Osteocyte (in vitro differentiated cells): ENCODE results near the gene PSPN. TPM values are rescaled to one million over a fixed set of nuclear protein-coding genes. Genes with fewer than 3 reads are reported as not detected.

Experiments used
- DNase-seq: peaks from one replicate; pipeline ENCODE4 v3.0.0; 2021; ENCODE audit warnings: mixed read lengths; ENCODE audit not compliant: unreplicated experiment; ENCODE audit errors: extremely low spot score
- H3K27ac Mint-ChIP-seq: one replicate; pipeline ENCODE4 v1.8.0; 2021; ENCODE audit warnings: mild to moderate bottlenecking, mixed read lengths; ENCODE audit not compliant: unreplicated experiment
- H3K27me3 Mint-ChIP-seq: one replicate; pipeline ENCODE4 v1.8.0; 2021; ENCODE audit warnings: mixed read lengths; ENCODE audit not compliant: unreplicated experiment
- H3K36me3 Mint-ChIP-seq: one replicate; pipeline ENCODE4 v1.8.0; 2021; ENCODE audit warnings: mixed read lengths; ENCODE audit not compliant: unreplicated experiment
- H3K4me1 Mint-ChIP-seq: one replicate; pipeline ENCODE4 v1.8.0; 2021; ENCODE audit warnings: mixed read lengths; ENCODE audit not compliant: unreplicated experiment
- H3K4me3 Mint-ChIP-seq: one replicate; pipeline ENCODE4 v1.8.0; 2021; ENCODE audit warnings: mild to moderate bottlenecking, moderate library complexity, mixed read lengths; ENCODE audit not compliant: unreplicated experiment
- H3K9me3 Mint-ChIP-seq: one replicate; pipeline ENCODE4 v1.8.0; 2021; ENCODE audit warnings: mixed read lengths; ENCODE audit not compliant: unreplicated experiment
- CTCF ChIP-seq: fragments of 200-600 bp; sonication (generic); IDR thresholded peaks from 2 replicates; pipeline ENCODE4 v1.5.0; 2021; ENCODE audit warnings: antibody characterized with exemption, mild to moderate bottlenecking, moderate library complexity
- total RNA-seq: library from RNA; stranded (reverse); gene quantifications from 2 replicates; pipeline ENCODE4 v1.2.1, GENCODE V29; 2021

Gene PSPN
- total RNA-seq, 1 donor from 2014 or later: 3.5 TPM

GRCh38 chr19:6376512-6377190, 918 bp upstream of the PSPN start:
- H3K27ac Mint-ChIP-seq: no peak overlapping the region
- no peak overlapping the region for H3K4me3 Mint-ChIP-seq
- no peaks in the 10 kb centered on the region for H3K9me3 Mint-ChIP-seq
- DNase-seq: no peak
- peaks cover 20% of the 10 kb centered on the region for H3K36me3 Mint-ChIP-seq
- no peak for TF ChIP-seq CTCF
- no peaks in the 10 kb centered on the region for H3K27me3 Mint-ChIP-seq
- H3K4me1 Mint-ChIP-seq: peaks cover 19% of the 10 kb centered on the region

- Mint-ChIP-seq H3K4me3 (no peak overlapping the region), H3K36me3 (peaks cover 6% of the 10 kb centered on the region), H3K4me1 (peaks cover 19% of the 10 kb centered on the region), H3K9me3 (no peaks in the 10 kb centered on the region), H3K27ac (no peak overlapping the region), H3K27me3 (no peaks in the 10 kb centered on the region)
- TF ChIP-seq CTCF: no peak
- DNase-seq: no peak
Measured at GRCh38 chr19:6374711-6375410, 872 bp downstream of the PSPN start.

- Mint-ChIP-seq H3K9me3 (no peaks in the 10 kb centered on the region), H3K27ac (no peak overlapping the region), H3K4me1 (peaks cover 19% of the 10 kb centered on the region), H3K27me3 (no peaks in the 10 kb centered on the region), H3K4me3 (peak overlapping the region; percentile 76), H3K36me3 (peaks cover 2% of the 10 kb centered on the region)
- no peak for DNase-seq
- no peak for TF ChIP-seq CTCF
Measured at GRCh38 chr19:6374161-6374709, 1.5 kb downstream of the PSPN start.

- Mint-ChIP-seq H3K4me3 (peak overlapping the region; percentile 76), H3K27me3 (no peaks in the 10 kb centered on the region), H3K4me1 (peaks cover 19% of the 10 kb centered on the region), H3K9me3 (no peaks in the 10 kb centered on the region), H3K36me3 (peaks cover 3% of the 10 kb centered on the region), H3K27ac (peak overlapping the region; percentile 82)
- TF ChIP-seq CTCF: no peak
- DNase-seq: no peak
Measured at GRCh38 chr19:6373813-6374108, 2.0 kb downstream of the PSPN start.

GRCh38 chr19:6373096-6373812, 2.5 kb downstream of the PSPN start:
- no peaks in the 10 kb centered on the region for H3K27me3 Mint-ChIP-seq
- DNase-seq: peak; percentile 100
- H3K9me3 Mint-ChIP-seq: no peaks in the 10 kb centered on the region
- H3K36me3 Mint-ChIP-seq: peaks cover 5% of the 10 kb centered on the region
- TF ChIP-seq CTCF: no peak
- peak overlapping the region; percentile 84 for H3K4me3 Mint-ChIP-seq
- peak overlapping the region; percentile 96 for H3K27ac Mint-ChIP-seq
- H3K4me1 Mint-ChIP-seq: peaks cover 15% of the 10 kb centered on the region
